ENCODE data around the gene MRPL58. TPM values are rescaled to one million over a fixed set of nuclear protein-coding genes. Genes with fewer than 3 reads are reported as not detected.

The MRPL58 gene
- total and polyA plus RNA-seq, 2 donors (not counting 1 experiment from before 2014, with no cell fraction given) = 20.8 to 21.6 TPM

DNA sequence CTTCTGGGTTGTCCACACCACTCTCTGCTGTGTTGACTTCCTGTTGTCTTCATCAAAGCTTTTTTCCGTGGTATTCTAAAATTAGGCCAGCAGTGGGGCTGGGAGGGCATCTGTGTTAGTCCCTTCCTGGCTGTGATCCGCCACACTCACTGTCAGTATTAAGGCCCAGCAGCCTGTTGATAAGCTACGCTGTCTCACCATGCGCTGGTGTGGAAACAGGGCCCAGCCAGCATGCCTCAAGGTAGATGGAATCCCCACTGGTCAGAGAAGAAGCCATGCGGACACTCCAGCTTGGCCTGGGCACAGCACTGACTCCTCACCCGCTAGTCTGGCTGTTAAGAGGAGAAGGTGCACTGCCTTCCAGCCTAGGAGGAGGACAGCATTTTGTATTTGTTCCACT lies 13.7 kb upstream of the MRPL58 start:
- Mint-ChIP-seq H3K4me3 (no peak overlapping the region), H3K9me3 (ENCODE audit: insufficient read depth) (no peaks in the 10 kb centered on the region), H3K27ac (no peak overlapping the region), H3K27me3 (peaks cover 10% of the 10 kb centered on the region), H3K4me1 (no peaks in the 10 kb centered on the region)
- Histone ChIP-seq H3K79me2 (ENCODE audit: control insufficient read depth, insufficient read depth, low read length) (no peaks in the 10 kb centered on the region), H3K4me2 (replicated peaks; ENCODE audit: low read depth, low read length, poor library complexity, severe bottlenecking) (no peak overlapping the region), H3K27me3 (replicated peaks in 1 of 4; ENCODE audit: control extremely low read depth in 1 of 4, control insufficient read depth in 3 of 4, insufficient read depth in 4 of 4, low read length in 3 of 4) (no peaks in the 10 kb centered on the region), H3K9me3 (ENCODE audit: control extremely low read depth in 1 of 3, control insufficient read depth in 2 of 3, insufficient read depth in 1 of 3, low read length in 2 of 3) (no peaks in the 10 kb centered on the region), H3K36me3 (replicated peaks in 1 of 2; ENCODE audit: control extremely low read depth in 1 of 2, control insufficient read depth in 1 of 2, extremely low read depth in 1 of 2, insufficient read depth in 2 of 2, low read length in 1 of 2) (no peaks in the 10 kb centered on the region), H2AFZ (ENCODE audit: insufficient read depth, low read depth, low read length, poor library complexity, severe bottlenecking) (no peak overlapping the region), H3K4me3 (ENCODE audit: control extremely low read depth in 1 of 5, extremely low read depth in 1 of 5, insufficient read depth in 1 of 5, low read depth in 2 of 5, low read length in 4 of 5) (no peak overlapping the region), H3K4me1 (ENCODE audit: control insufficient read depth in 2 of 2, insufficient read depth in 2 of 2, low read length in 2 of 2) (no peaks in the 10 kb centered on the region), H3K9ac (ENCODE audit: low read length) (no peak overlapping the region), H4K20me1 (ENCODE audit: control insufficient read depth, insufficient read depth, low read length, poor library complexity, severe bottlenecking) (no peaks in the 10 kb centered on the region), H3K27ac (ENCODE audit: low read length in 2 of 2) (no peak overlapping the region)
- TF ChIP-seq EZH2 (IDR thresholded peaks at IDR 0.05; ENCODE audit: borderline replicate concordance, insufficient read depth, low read depth, low read length, poor library complexity, severe bottlenecking) = no peak
- TF ChIP-seq CTCF (IDR thresholded peaks at IDR 0.05) = no peak
- 76% methylated on average over 6 of the region's 6 CpGs for whole genome bisulfite sequencing (ENCODE audit: insufficient coverage)
- no peak for DNase-seq
- no peak for ATAC-seq (ENCODE audit: low read depth)
- intact Hi-C loops (cut with micrococcal nuclease) = no loop called here
- CTCF ChIA-PET = interaction anchor here (1.0 to 1.3 kb wide), 2 partner anchors 10 to 13 kb away, joined by 3 to 4 read pairs; partner anchors contain the start of gene MRPL58
- POLR2A ChIA-PET = no interaction called here

DNA sequence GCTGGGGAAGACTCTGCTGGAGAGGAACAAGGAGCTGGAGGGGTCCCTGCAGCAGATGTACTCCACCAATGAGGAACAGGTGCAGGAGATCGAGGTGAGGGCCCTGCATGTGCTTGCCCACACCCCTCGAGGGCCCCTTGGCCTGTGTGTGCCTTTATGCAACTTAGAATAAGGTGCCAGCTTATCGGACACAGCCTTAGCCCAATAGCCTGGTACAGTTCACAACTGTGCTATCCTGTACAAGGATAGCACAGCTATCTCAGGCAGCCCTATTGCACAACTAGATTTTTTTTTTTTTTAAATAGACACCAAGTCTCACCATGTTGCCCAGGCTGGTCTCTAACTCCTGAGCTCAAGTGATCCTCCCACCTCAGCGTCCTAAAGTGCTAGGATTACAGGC lies 12.9 kb upstream of the MRPL58 start:
- no peak overlapping the region for H3K4me3 ChIP-seq (ENCODE audit: control extremely low read depth in 1 of 5, extremely low read depth in 1 of 5, insufficient read depth in 1 of 5, low read depth in 2 of 5, low read length in 4 of 5)
- no peak overlapping the region for H3K9ac ChIP-seq (ENCODE audit: low read length)
- no peaks in the 10 kb centered on the region for H3K4me1 ChIP-seq (ENCODE audit: control insufficient read depth in 2 of 2, insufficient read depth in 2 of 2, low read length in 2 of 2)
- H3K27me3 Mint-ChIP-seq = peaks cover 10% of the 10 kb centered on the region
- 79% methylated on average over 4 of the region's 4 CpGs for WGBS (ENCODE audit: insufficient coverage)
- no peak overlapping the region for H3K27ac ChIP-seq (ENCODE audit: low read length in 2 of 2)
- H3K36me3 ChIP-seq (replicated peaks in 1 of 2; ENCODE audit: control extremely low read depth in 1 of 2, control insufficient read depth in 1 of 2, extremely low read depth in 1 of 2, insufficient read depth in 2 of 2, low read length in 1 of 2) = no peaks in the 10 kb centered on the region
- CTCF ChIA-PET = no interaction called here
- POLR2A ChIA-PET = interaction anchor here (0.7 kb wide), 1 partner anchor 202 kb away, joined by 3 read pairs; no protein-coding TSS in a partner anchor
- no peaks in the 10 kb centered on the region for H3K27me3 ChIP-seq (replicated peaks in 1 of 4; ENCODE audit: control extremely low read depth in 1 of 4, control insufficient read depth in 3 of 4, insufficient read depth in 4 of 4, low read length in 3 of 4)
- DNase-seq (no peak), ATAC-seq (ENCODE audit: low read depth) (no peak)
- no peak overlapping the region for H3K27ac Mint-ChIP-seq
- H3K4me1 Mint-ChIP-seq = no peaks in the 10 kb centered on the region
- no peaks in the 10 kb centered on the region for H3K79me2 ChIP-seq (ENCODE audit: control insufficient read depth, insufficient read depth, low read length)
- H2AFZ ChIP-seq (ENCODE audit: insufficient read depth, low read depth, low read length, poor library complexity, severe bottlenecking) = no peak overlapping the region
- intact Hi-C loops (cut with micrococcal nuclease) = no loop called here
- no peaks in the 10 kb centered on the region for H3K9me3 Mint-ChIP-seq (ENCODE audit: insufficient read depth)
- H4K20me1 ChIP-seq (ENCODE audit: control insufficient read depth, insufficient read depth, low read length, poor library complexity, severe bottlenecking) = no peaks in the 10 kb centered on the region
- no peaks in the 10 kb centered on the region for H3K9me3 ChIP-seq (ENCODE audit: control extremely low read depth in 1 of 3, control insufficient read depth in 2 of 3, insufficient read depth in 1 of 3, low read length in 2 of 3)
- no peak overlapping the region for H3K4me3 Mint-ChIP-seq
- TF ChIP-seq CTCF (IDR thresholded peaks at IDR 0.05) (no peak), EZH2 (IDR thresholded peaks at IDR 0.05; ENCODE audit: borderline replicate concordance, insufficient read depth, low read depth, low read length, poor library complexity, severe bottlenecking) (no peak)
- H3K4me2 ChIP-seq (replicated peaks; ENCODE audit: low read depth, low read length, poor library complexity, severe bottlenecking) = no peak overlapping the region

Data from B cell (primary cell).